Panc1 (cell line): ENCODE results near the gene WWOX. TPM values are rescaled to one million over a fixed set of nuclear protein-coding genes. Genes with fewer than 3 reads are reported as not detected.

ENCODE experiments used
- ATAC-seq: fragments of 200-7000 bp; cut with Tn5 transposase; 2 replicates; pipeline ENCODE4 v1.9.1; 2020; ENCODE audit warnings: mild to moderate bottlenecking, moderate library complexity
- BruUV-seq: library from RNA; stranded (reverse); fragments of 400-500 nt; replicated peaks from 2 replicates; lab custom pipeline; 2021; lab: Mats Ljungman, UMichigan
- CTCF ChIA-PET: fragments of 300-600 bp; sonication (Branson Sonifier 250); formaldehyde crosslinking; loops from one replicate; lab custom pipeline; 2022; ENCODE audit warnings: antibody characterized with exemption; lab: Charles Lee
- POLR2A ChIA-PET: fragments of 300-600 bp; sonication (Branson Sonifier 250); formaldehyde crosslinking; loops from one replicate; lab custom pipeline; 2022; ENCODE audit warnings: antibody characterized with exemption; lab: Charles Lee
- DNase-seq: peaks from one replicate; pipeline ENCODE4 v3.0.0-alpha.2; 2010; ENCODE audit warnings: low read depth, low spot score
- H3K27ac ChIP-seq: 2 replicates; pipeline ENCODE4 v1.5.1; 2011; ENCODE audit warnings: mild to moderate bottlenecking, low read length, inconsistent platforms
- H3K27me3 ChIP-seq: fragments of 200-500 bp; sonication (Bioruptor generic); 2 replicates; pipeline ENCODE4 v1.6.0; 2014; ENCODE audit warnings: low read length, inconsistent platforms; ENCODE audit not compliant: control insufficient read depth, insufficient read depth
- H3K36me3 ChIP-seq: fragments of 200-500 bp; sonication (Bioruptor generic); 2 replicates; pipeline ENCODE4 v1.5.1; 2014; ENCODE audit warnings: inconsistent platforms, mild to moderate bottlenecking, low read length, moderate library complexity; ENCODE audit not compliant: control insufficient read depth, insufficient read depth
- H3K4me1 ChIP-seq: 2 replicates; pipeline ENCODE4 v1.5.1; 2011; ENCODE audit warnings: inconsistent platforms, mild to moderate bottlenecking, low read length, moderate library complexity; ENCODE audit not compliant: control insufficient read depth, insufficient read depth
- H3K4me3 ChIP-seq, 2 experiments: 2 replicates each; pipeline ENCODE4 v1.5.1; 2011 to 2012; ENCODE audit warnings: low read depth in 2 of 2, low read length in 2 of 2, mild to moderate bottlenecking in 2 of 2, inconsistent platforms in 1 of 2, moderate library complexity in 1 of 2
- H3K9me3 ChIP-seq: fragments of 200-500 bp; sonication (Bioruptor generic); 2 replicates; pipeline ENCODE4 v1.5.1; 2014; ENCODE audit warnings: low read depth, mild to moderate bottlenecking, inconsistent platforms, low read length, moderate library complexity; ENCODE audit not compliant: control insufficient read depth, insufficient read depth
- POLR2AphosphoS5 ChIP-seq: IDR thresholded peaks from 2 replicates; pipeline ENCODE4 v1.6.1; 2012; ENCODE audit warnings: mild to moderate bottlenecking, low read depth, low read length, moderate library complexity
- SIN3A ChIP-seq: IDR thresholded peaks from 2 replicates; pipeline ENCODE4 v1.6.1; 2012; ENCODE audit warnings: low read depth, mild to moderate bottlenecking, low read length, moderate library complexity, borderline replicate concordance; ENCODE audit not compliant: insufficient read depth
- TCF7L2 ChIP-seq: IDR thresholded peaks from 2 replicates; pipeline ENCODE4 v1.6.1; 2011; ENCODE audit warnings: mild to moderate bottlenecking, low read depth, low read length, inconsistent platforms
- in situ Hi-C: cut with HindIII; loops from 2 replicates; pipeline ENCODE4 v1.10.0; 2016; ENCODE audit warnings: low sequenced_read_pairs, low pct_unique_long_range_greater_than_20kb
- intact Hi-C: fragments of 100-400 bp; cut with micrococcal nuclease; formaldehyde crosslinking; loops from one replicate; pipeline ENCODE4 v1.10.0; 2022; ENCODE audit not compliant: unreplicated experiment
- total RNA-seq: library from RNA; stranded (reverse); gene quantifications from one replicate; pipeline ENCODE4 v1.2.1, GENCODE V29; 2021; ENCODE audit not compliant: unreplicated experiment
- TF ChIP-seq, protein P1 (sequence below): fragments of 450-650 bp; IDR thresholded peaks from 2 replicates; pipeline ENCODE4 v1.5.1; 2017; ENCODE audit warnings: mild to moderate bottlenecking
- TF ChIP-seq, protein P2 (sequence below), 2 experiments: IDR thresholded peaks; 2 replicates each; pipeline ENCODE4 v1.6.1; 2011 to 2012; ENCODE audit warnings: low read depth in 2 of 2, control low read depth in 1 of 2, low read length in 1 of 2, mild to moderate bottlenecking in 1 of 2, moderate library complexity in 1 of 2; ENCODE audit not compliant: insufficient read depth in 1 of 2

The WWOX gene
- total RNA-seq, 1 experiment from 2014 or later: 12.5 TPM

DNA sequence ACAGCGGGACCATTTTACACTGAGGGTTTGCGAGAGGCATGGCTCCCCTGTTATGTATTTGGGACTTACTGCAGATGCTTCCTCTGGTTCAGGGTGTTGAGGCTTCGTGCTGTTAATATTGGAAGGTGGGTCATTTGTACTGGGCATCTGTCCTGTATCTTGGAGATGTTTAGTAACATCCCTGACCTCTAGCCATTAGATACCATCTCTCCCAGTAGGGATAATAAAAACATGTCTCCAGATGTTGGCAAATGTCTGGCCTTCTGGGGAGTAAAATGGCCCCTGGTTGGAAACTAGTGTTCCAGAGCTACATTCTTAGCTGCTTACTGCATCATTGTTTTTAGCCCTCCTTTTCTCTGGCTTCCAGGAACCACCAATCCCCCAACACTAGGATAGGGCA is 388.0 kb downstream of the WWOX start:
- DNase-seq: no peak
- no peak overlapping the region for H3K27ac ChIP-seq
- intact Hi-C loops (no loop called here), in situ Hi-C loops (no loop called here)
- no peak for ATAC-seq
- no peak overlapping the region for H3K4me3 ChIP-seq
- no TSS peak for BruUV-seq
- H3K4me1 ChIP-seq: no peaks in the 10 kb centered on the region
- TF ChIP-seq, protein P1, sequence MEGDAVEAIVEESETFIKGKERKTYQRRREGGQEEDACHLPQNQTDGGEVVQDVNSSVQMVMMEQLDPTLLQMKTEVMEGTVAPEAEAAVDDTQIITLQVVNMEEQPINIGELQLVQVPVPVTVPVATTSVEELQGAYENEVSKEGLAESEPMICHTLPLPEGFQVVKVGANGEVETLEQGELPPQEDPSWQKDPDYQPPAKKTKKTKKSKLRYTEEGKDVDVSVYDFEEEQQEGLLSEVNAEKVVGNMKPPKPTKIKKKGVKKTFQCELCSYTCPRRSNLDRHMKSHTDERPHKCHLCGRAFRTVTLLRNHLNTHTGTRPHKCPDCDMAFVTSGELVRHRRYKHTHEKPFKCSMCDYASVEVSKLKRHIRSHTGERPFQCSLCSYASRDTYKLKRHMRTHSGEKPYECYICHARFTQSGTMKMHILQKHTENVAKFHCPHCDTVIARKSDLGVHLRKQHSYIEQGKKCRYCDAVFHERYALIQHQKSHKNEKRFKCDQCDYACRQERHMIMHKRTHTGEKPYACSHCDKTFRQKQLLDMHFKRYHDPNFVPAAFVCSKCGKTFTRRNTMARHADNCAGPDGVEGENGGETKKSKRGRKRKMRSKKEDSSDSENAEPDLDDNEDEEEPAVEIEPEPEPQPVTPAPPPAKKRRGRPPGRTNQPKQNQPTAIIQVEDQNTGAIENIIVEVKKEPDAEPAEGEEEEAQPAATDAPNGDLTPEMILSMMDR: no peak
- ChIA-PET POLR2A (no interaction called here), CTCF (no interaction called here)
- H3K36me3 ChIP-seq: no peaks in the 10 kb centered on the region
- H3K9me3 ChIP-seq: no peaks in the 10 kb centered on the region
- no peaks in the 10 kb centered on the region for H3K27me3 ChIP-seq

DNA sequence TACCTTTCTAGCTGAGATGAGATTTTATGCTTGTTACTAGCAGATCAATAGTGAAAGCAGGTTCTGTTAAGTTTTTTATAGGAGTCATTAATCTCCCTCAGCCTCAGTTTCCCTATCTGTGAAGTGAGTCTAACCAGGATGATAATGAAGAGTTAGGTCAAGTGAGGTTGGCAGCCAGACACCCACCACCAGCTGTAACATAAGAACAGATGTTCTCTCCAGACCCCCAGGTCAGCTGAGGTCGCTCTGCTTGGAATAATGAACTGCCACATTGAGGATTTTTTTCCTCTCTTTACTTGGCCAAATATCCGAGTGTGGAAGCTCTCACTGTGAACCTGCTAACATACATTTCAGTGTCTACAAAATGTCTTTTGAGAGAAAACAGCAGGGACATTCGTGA is 389.6 kb downstream of the WWOX start:
- TF ChIP-seq POLR2AphosphoS5 (no peak), TCF7L2 (no peak), SIN3A (no peak)
- TF ChIP-seq, protein P1: no peak
- TF ChIP-seq, protein P2, sequence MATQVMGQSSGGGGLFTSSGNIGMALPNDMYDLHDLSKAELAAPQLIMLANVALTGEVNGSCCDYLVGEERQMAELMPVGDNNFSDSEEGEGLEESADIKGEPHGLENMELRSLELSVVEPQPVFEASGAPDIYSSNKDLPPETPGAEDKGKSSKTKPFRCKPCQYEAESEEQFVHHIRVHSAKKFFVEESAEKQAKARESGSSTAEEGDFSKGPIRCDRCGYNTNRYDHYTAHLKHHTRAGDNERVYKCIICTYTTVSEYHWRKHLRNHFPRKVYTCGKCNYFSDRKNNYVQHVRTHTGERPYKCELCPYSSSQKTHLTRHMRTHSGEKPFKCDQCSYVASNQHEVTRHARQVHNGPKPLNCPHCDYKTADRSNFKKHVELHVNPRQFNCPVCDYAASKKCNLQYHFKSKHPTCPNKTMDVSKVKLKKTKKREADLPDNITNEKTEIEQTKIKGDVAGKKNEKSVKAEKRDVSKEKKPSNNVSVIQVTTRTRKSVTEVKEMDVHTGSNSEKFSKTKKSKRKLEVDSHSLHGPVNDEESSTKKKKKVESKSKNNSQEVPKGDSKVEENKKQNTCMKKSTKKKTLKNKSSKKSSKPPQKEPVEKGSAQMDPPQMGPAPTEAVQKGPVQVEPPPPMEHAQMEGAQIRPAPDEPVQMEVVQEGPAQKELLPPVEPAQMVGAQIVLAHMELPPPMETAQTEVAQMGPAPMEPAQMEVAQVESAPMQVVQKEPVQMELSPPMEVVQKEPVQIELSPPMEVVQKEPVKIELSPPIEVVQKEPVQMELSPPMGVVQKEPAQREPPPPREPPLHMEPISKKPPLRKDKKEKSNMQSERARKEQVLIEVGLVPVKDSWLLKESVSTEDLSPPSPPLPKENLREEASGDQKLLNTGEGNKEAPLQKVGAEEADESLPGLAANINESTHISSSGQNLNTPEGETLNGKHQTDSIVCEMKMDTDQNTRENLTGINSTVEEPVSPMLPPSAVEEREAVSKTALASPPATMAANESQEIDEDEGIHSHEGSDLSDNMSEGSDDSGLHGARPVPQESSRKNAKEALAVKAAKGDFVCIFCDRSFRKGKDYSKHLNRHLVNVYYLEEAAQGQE (IDR thresholded peaks at IDR 0.05; ENCODE audit: insufficient read depth in 1 of 2, low read depth in 2 of 2, low read length in 1 of 2): no peak
- Histone ChIP-seq H3K36me3 (no peaks in the 10 kb centered on the region), H3K27ac (no peak overlapping the region), H3K4me3 (no peak overlapping the region), H3K9me3 (no peaks in the 10 kb centered on the region), H3K4me1 (no peaks in the 10 kb centered on the region), H3K27me3 (no peaks in the 10 kb centered on the region)
- in situ Hi-C loops: no loop called here
- BruUV-seq: no TSS peak
- POLR2A ChIA-PET: no interaction called here
- intact Hi-C loops: no loop called here
- DNase-seq (no peak), ATAC-seq (no peak)
- CTCF ChIA-PET: no interaction called here

GRCh38 chr16:78489631-78490030 is 390.2 kb downstream of the WWOX start:
- in situ Hi-C loops (no loop called here), intact Hi-C loops (no loop called here)
- Histone ChIP-seq H3K27ac (no peak overlapping the region), H3K27me3 (no peaks in the 10 kb centered on the region), H3K36me3 (no peaks in the 10 kb centered on the region), H3K4me1 (no peaks in the 10 kb centered on the region), H3K9me3 (no peaks in the 10 kb centered on the region), H3K4me3 (no peak overlapping the region)
- no TSS peak for BruUV-seq
- DNase-seq (no peak), ATAC-seq (no peak)
- no peak for TF ChIP-seq TCF7L2
- TF ChIP-seq, protein P2 (IDR thresholded peaks at IDR 0.05; ENCODE audit: insufficient read depth in 1 of 2, low read depth in 2 of 2, low read length in 1 of 2): no peak
- TF ChIP-seq, protein P1: no peak
- no peak for TF ChIP-seq SIN3A
- no peak for TF ChIP-seq POLR2AphosphoS5
- POLR2A ChIA-PET: no interaction called here
- CTCF ChIA-PET: no interaction called here
